ENCODE results near the gene DUSP14. TPM values are rescaled to one million over a fixed set of nuclear protein-coding genes. Genes with fewer than 3 reads are reported as not detected.

Gene DUSP14
- total and polyA plus RNA-seq, 7 donors, result 9.3 to 32.1 (median 11.6) TPM

- Histone ChIP-seq H3K27me3 (ENCODE audit: insufficient read depth in 3 of 3, low read length in 2 of 3) (no peaks in the 10 kb centered on the region), H3K27ac (peak overlapping the region; percentile 97), H3K9me3 (no peaks in the 10 kb centered on the region), H3K4me3 (peak overlapping the region; percentile 95), H3K36me3 (ENCODE audit: insufficient read depth in 1 of 2, low read depth in 1 of 2) (no peaks in the 10 kb centered on the region), H3K4me1 (peaks cover 31% of the 10 kb centered on the region)
- no peak for TF ChIP-seq CTCF (IDR thresholded peaks at IDR 0.05)
- DNase-seq (no peak), ATAC-seq (peak; percentile 49 to 65 (median 60))
- 25 to 33% (median 27%) methylated on average over 7 of the region's 7 CpGs for WGBS, 3 donors
- intact Hi-C loops (cut with DNase I), result loop anchor here in 1 of 2 donors (5.0 kb wide), 1 partner anchor 81 kb away; the partner anchor contains the start of genes ACACA and TADA2A
Observed at GRCh38 chr17:37488009-37488604, 1.6 kb upstream of the DUSP14 start.

GRCh38 chr17:37488607-37489196 is 989 bp upstream of the DUSP14 start:
- 1 to 2% (median 1%) methylated on average over 25 of the region's 25 CpGs for WGBS, 3 donors
- H3K4me1 ChIP-seq, result peaks cover 31% of the 10 kb centered on the region

GRCh38 chr17:37490022-37490587 is 414 bp downstream of the DUSP14 start:
- no peaks in the 10 kb centered on the region for H3K36me3 ChIP-seq (ENCODE audit: insufficient read depth in 1 of 2, low read depth in 1 of 2)
- WGBS, 3 donors, result 0 to 1% (median 1%) methylated on average over 21 to 55 of the region's 56 CpGs
- H3K27ac ChIP-seq, result peak overlapping the region; percentile 90
- H3K27me3 ChIP-seq (ENCODE audit: insufficient read depth in 3 of 3, low read length in 2 of 3), result no peaks in the 10 kb centered on the region
- H3K4me3 ChIP-seq, result peak overlapping the region; percentile 95
- intact Hi-C loops (cut with DNase I), result no loop called here
- H3K4me1 ChIP-seq, result peaks cover 31% of the 10 kb centered on the region
- DNase-seq (peak; percentile 68 to 79), ATAC-seq (peak; percentile 19 to 43 (median 32))
- H3K9me3 ChIP-seq, result no peaks in the 10 kb centered on the region
- peak; percentile 42 for TF ChIP-seq CTCF (IDR thresholded peaks at IDR 0.05)

More at GRCh38 chr17:37488607-37489196, 989 bp upstream of the DUSP14 start:
- ATAC-seq, result peak; percentile 88 to 91 (median 90)
- H3K27ac ChIP-seq, result peak overlapping the region; percentile 97
- peak overlapping the region; percentile 95 for H3K4me3 ChIP-seq
- intact Hi-C loops (cut with DNase I), result loop anchor here in 1 of 2 donors (5.0 kb wide), 1 partner anchor 81 kb away; the partner anchor contains the start of genes ACACA and TADA2A
- no peaks in the 10 kb centered on the region for H3K36me3 ChIP-seq (ENCODE audit: insufficient read depth in 1 of 2, low read depth in 1 of 2)
- no peaks in the 10 kb centered on the region for H3K27me3 ChIP-seq (ENCODE audit: insufficient read depth in 3 of 3, low read length in 2 of 3)
- TF ChIP-seq CTCF (IDR thresholded peaks at IDR 0.05), result no peak
- H3K9me3 ChIP-seq, result no peaks in the 10 kb centered on the region
- peak; percentile 84 to 91 for DNase-seq

GRCh38 chr17:37490638-37491614 is 1.2 kb downstream of the DUSP14 start:
- H3K9me3 ChIP-seq, result no peaks in the 10 kb centered on the region
- peak overlapping the region; percentile 90 for H3K27ac ChIP-seq
- no peak for TF ChIP-seq CTCF (IDR thresholded peaks at IDR 0.05)
- ATAC-seq (peak; percentile 28 to 41 (median 38)), DNase-seq (peak; percentile 48 to 69)
- no peaks in the 10 kb centered on the region for H3K36me3 ChIP-seq (ENCODE audit: insufficient read depth in 1 of 2, low read depth in 1 of 2)
- H3K27me3 ChIP-seq (ENCODE audit: insufficient read depth in 3 of 3, low read length in 2 of 3), result no peaks in the 10 kb centered on the region
- H3K4me3 ChIP-seq, result peak overlapping the region; percentile 95
- peaks cover 31% of the 10 kb centered on the region for H3K4me1 ChIP-seq
- 35 to 47% (median 37%) methylated on average over 24 of the region's 24 CpGs for WGBS, 3 donors
- intact Hi-C loops (cut with DNase I), result no loop called here

Data from psoas muscle (tissue), 8 donors.